Omental fat pad (tissue), 4 donors: ENCODE results near the gene FOXD3. TPM values are rescaled to one million over a fixed set of nuclear protein-coding genes. Genes with fewer than 3 reads are reported as not detected.
"Not testable (repeated sequence)": the region's sequence is repeated elsewhere in the genome, so short reads cannot be mapped to it uniquely, and the experiment has no call there.

ENCODE experiments used
- ATAC-seq: fragments of 150-250 bp; one replicate; pipeline ENCODE4 v1.9.1; 2016; ENCODE audit warnings: mild to moderate bottlenecking, moderate library complexity; ENCODE audit not compliant: low FRiP score
- DNase-seq: peaks from one replicate; pipeline ENCODE4 v3.0.0-alpha.2; 2019; ENCODE audit warnings: low spot score
- total RNA-seq, 4 donors: library from RNA; depleted of rRNA; stranded (reverse); fragments of >200 nt; gene quantifications; one replicate each; pipeline ENCODE4 v1.1.0, GENCODE V29; 2016
- TF ChIP-seq, protein P1 (sequence below), 3 donors: fragments of 450-650 bp; IDR thresholded peaks; one replicate each; pipeline ENCODE4 v1.5.1; 2016 to 2017; ENCODE audit warnings: antibody characterized with exemption in 3 of 3, mild to moderate bottlenecking in 3 of 3, moderate library complexity in 2 of 3

Gene FOXD3
- total RNA-seq, 4 donors from 2014 or later: 0.63 TPM; not detected in 3

DNA sequence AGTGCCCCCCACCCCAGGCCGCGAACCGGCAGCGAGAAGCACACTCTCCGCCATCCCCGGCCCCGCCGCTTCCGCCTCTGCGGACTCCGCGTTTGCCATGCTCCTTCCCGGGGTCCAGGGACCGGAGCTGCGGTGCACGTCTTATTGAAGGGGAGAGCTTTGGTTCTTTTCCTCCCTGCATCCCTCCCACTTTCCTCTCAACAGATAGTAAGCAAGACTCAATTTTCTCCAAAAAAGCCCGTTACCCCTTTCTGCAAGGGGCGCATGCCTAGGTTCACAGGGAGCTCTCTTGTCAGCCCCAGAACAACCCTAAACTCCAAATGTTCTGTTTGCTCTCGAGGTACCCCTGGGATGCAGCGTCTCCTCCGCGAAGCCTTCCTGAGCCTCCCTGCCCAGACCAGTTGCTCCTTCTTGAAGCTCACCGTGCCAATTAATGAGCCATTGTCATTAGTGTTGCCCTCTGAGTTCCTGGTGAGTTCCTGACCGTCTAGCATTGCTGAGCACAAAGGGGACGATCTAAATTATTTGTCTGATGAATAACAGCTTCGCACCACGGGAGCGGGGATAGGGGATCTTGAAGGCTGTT lies 8.1 kb downstream of the FOXD3 start:
- no peak for ATAC-seq

GRCh38 chr1:63342402-63342801 lies 20.0 kb downstream of the FOXD3 start:
- TF ChIP-seq, protein P1, sequence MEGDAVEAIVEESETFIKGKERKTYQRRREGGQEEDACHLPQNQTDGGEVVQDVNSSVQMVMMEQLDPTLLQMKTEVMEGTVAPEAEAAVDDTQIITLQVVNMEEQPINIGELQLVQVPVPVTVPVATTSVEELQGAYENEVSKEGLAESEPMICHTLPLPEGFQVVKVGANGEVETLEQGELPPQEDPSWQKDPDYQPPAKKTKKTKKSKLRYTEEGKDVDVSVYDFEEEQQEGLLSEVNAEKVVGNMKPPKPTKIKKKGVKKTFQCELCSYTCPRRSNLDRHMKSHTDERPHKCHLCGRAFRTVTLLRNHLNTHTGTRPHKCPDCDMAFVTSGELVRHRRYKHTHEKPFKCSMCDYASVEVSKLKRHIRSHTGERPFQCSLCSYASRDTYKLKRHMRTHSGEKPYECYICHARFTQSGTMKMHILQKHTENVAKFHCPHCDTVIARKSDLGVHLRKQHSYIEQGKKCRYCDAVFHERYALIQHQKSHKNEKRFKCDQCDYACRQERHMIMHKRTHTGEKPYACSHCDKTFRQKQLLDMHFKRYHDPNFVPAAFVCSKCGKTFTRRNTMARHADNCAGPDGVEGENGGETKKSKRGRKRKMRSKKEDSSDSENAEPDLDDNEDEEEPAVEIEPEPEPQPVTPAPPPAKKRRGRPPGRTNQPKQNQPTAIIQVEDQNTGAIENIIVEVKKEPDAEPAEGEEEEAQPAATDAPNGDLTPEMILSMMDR (IDR thresholded peaks at IDR 0.05): no peak
- DNase-seq (no peak), ATAC-seq (no peak)

More for the DNA sequence above, 8.1 kb downstream of the FOXD3 start:
- DNase-seq: no peak
- TF ChIP-seq, protein P1 (IDR thresholded peaks at IDR 0.05): no peak

- DNase-seq: no peak
- TF ChIP-seq, protein P1 (IDR thresholded peaks at IDR 0.05): no peak
- ATAC-seq: no peak
Observed at GRCh38 chr1:63343922-63344321, 21.6 kb downstream of the FOXD3 start.

DNA sequence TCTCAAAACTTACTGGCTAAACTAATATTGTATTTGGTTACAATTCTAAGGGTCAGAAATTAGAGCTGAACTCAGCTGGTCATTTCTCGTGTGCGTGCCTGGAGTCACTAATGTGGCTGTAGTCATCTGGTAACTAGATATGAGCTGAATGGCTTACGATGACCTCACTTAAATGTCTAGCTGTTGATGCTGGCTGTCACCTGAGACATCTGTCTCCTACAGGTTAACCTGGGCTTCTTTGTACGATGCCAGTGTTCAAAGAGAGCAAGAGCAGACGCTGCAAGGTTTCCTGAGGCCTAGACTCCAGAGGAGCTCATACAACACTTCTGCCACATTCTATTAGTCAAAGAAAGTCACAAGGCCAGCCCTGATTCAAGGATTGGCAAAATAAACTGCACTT lies 28.0 kb downstream of the FOXD3 start:
- ATAC-seq (no peak), DNase-seq (no peak)
- TF ChIP-seq, protein P1 (IDR thresholded peaks at IDR 0.05): no peak

DNA sequence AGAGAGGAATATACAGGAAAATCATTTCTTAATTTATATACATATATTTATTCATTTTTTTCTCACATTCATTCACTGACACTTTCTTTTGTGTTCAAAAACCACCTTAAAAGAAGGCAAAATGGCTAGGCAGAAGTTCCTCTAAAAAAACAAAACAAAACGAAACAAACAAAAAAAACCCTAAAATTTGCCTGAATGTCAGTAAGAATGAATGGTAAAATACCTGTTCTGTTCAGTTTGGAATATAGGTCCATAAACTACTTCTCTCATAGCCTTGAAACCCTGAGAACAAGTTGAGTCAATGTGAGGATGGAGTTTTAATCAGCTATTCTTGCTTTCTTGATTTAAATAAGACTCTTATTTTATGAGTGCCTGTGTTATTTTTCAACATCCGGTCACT lies 30.4 kb downstream of the FOXD3 start:
- TF ChIP-seq, protein P1 (IDR thresholded peaks at IDR 0.05): no peak
- ATAC-seq: no peak

DNA sequence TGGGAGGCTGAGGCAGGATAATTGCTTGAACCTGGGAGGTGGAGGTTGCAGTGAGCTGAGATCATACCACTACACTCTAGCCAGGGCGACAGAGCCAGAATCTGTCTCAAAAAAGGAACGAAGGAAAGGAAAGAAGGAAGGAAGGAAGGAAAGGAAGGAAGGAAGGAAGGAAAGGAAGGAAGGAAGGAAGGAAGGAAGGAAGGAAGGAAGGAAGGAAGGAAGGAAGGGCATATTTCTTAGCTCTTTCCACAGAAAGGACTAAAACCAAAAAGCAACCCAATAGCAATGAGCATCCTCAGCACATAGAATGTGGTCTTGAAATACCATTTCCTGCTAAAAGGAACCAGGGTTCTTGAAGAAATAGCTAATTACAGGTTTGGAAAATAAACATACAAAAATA lies 33.9 kb downstream of the FOXD3 start:
- not testable (repeated sequence) for ATAC-seq, DNase-seq

More for the DNA sequence above, 30.4 kb downstream of the FOXD3 start:
- no peak for DNase-seq

DNA sequence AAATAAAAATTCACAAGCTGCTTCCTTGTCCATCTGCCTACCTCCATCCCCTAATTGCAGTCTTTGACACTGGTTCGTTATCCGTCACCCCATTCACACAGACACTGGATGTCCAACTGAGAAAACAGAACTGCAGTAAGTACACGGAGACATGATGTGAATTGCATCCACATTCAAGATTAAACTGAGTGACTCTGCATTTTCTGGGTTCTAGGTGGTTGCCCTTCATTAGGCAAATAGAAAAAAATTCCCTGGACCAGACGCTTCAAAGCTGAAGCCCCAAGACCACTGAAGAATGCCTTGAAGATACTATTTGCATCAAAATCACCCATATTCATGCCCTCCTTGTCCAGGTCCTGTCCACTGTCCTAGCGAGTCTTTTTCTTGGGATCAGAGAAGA lies 37.2 kb downstream of the FOXD3 start:
- ATAC-seq: no peak
- TF ChIP-seq, protein P1 (IDR thresholded peaks at IDR 0.05): no peak
- DNase-seq: no peak
